HepG2 (cell line): ENCODE data around the gene BRAP. TPM values are rescaled to one million over a fixed set of nuclear protein-coding genes. Genes with fewer than 3 reads are reported as not detected.

ENCODE experiments used
- ARNTL ChIP-seq: sonication (generic); formaldehyde crosslinking; IDR thresholded peaks from 2 replicates; pipeline ENCODE4 v1.4.0; 2020; ENCODE audit warnings: mild to moderate bottlenecking, missing genetic modification reagents
- CENPX ChIP-seq: sonication (generic); formaldehyde crosslinking; IDR thresholded peaks from 2 replicates; pipeline ENCODE4 v1.9.0; 2021; ENCODE audit warnings: mild to moderate bottlenecking, missing genetic modification reagents, moderate library complexity
- EHMT2 ChIP-seq: fragments of 200-600 bp; sonication (generic); IDR thresholded peaks from 2 replicates; pipeline ENCODE4 v1.7.0; 2017; ENCODE audit warnings: antibody characterized with exemption, low read depth, low read length, borderline replicate concordance
- HDAC1 ChIP-seq: sonication (generic); formaldehyde crosslinking; IDR thresholded peaks from 2 replicates; pipeline ENCODE4 v1.5.1; 2020; ENCODE audit warnings: mild to moderate bottlenecking, missing genetic modification reagents
- HOXA5 ChIP-seq: sonication (generic); formaldehyde crosslinking; IDR thresholded peaks from 2 replicates; pipeline ENCODE4 v1.4.0; 2020; ENCODE audit warnings: missing genetic modification reagents
- ISL2 ChIP-seq: sonication (generic); formaldehyde crosslinking; IDR thresholded peaks from 2 replicates; pipeline ENCODE4 v1.5.0; 2020; ENCODE audit warnings: missing genetic modification reagents
- MAFF ChIP-seq: IDR thresholded peaks from 2 replicates; pipeline ENCODE4 v1.6.1; 2011; ENCODE audit warnings: low read depth, low read length, improper control_type of control experiment
- MTA3 ChIP-seq: sonication (generic); formaldehyde crosslinking; IDR thresholded peaks from 2 replicates; pipeline ENCODE4 v1.4.0; 2020; ENCODE audit warnings: missing genetic modification reagents
- NBN ChIP-seq: fragments of 450-650 bp; conservative IDR thresholded peaks from 2 replicates; pipeline ENCODE4 v1.6.1; 2017
- PLSCR1 ChIP-seq: sonication (generic); formaldehyde crosslinking; IDR thresholded peaks from 2 replicates; pipeline ENCODE4 v1.5.0; 2020; ENCODE audit warnings: missing genetic modification reagents, mild to moderate bottlenecking, borderline replicate concordance
- POGZ ChIP-seq: sonication (generic); formaldehyde crosslinking; IDR thresholded peaks from 2 replicates; pipeline ENCODE4 v1.4.0; 2020; ENCODE audit warnings: mild to moderate bottlenecking, missing genetic modification reagents
- PTBP1 ChIP-seq: fragments of 200-400 bp; formaldehyde crosslinking; IDR thresholded peaks from 2 replicates; pipeline ENCODE4 v1.6.1; 2018; ENCODE audit warnings: low read length, low read depth; ENCODE audit not compliant: poor library complexity, severe bottlenecking
- RFXAP ChIP-seq: sonication (generic); formaldehyde crosslinking; IDR thresholded peaks from 2 replicates; pipeline ENCODE4 v1.4.0; 2020; ENCODE audit warnings: missing genetic modification reagents, borderline replicate concordance
- SNRNP70 ChIP-seq: fragments of 200-400 bp; formaldehyde crosslinking; IDR thresholded peaks from 2 replicates; pipeline ENCODE4 v1.6.1; 2017; ENCODE audit warnings: mild to moderate bottlenecking, low read depth, low read length, moderate library complexity
- SYNCRIP ChIP-seq: fragments of 200-400 bp; formaldehyde crosslinking; IDR thresholded peaks from 2 replicates; pipeline ENCODE4 v1.6.1; 2018; ENCODE audit warnings: mild to moderate bottlenecking, low read depth, low read length; ENCODE audit not compliant: insufficient read depth
- TCF7 ChIP-seq: sonication (generic); IDR thresholded peaks from 2 replicates; pipeline ENCODE4 v1.6.1; 2016; ENCODE audit warnings: antibody characterized with exemption, low read depth
- TFE3 ChIP-seq: IDR thresholded peaks from 2 replicates; pipeline ENCODE4 v1.6.1; 2016
- TMF1 ChIP-seq: sonication (generic); formaldehyde crosslinking; IDR thresholded peaks from 2 replicates; pipeline ENCODE4 v1.8.1; 2022; ENCODE audit warnings: low read depth, missing genetic modification reagents
- ZBTB3 ChIP-seq: sonication (generic); formaldehyde crosslinking; IDR thresholded peaks from 2 replicates; pipeline ENCODE4 v1.4.0; 2020; ENCODE audit warnings: low read depth, mild to moderate bottlenecking, moderate library complexity, missing genetic modification reagents, borderline replicate concordance
- ZMAT5 ChIP-seq: sonication (generic); formaldehyde crosslinking; IDR thresholded peaks from 2 replicates; pipeline ENCODE4 v1.5.0; 2020; ENCODE audit warnings: mild to moderate bottlenecking, low read depth, missing genetic modification reagents, borderline replicate concordance
- ZNF10 ChIP-seq: sonication (generic); formaldehyde crosslinking; IDR thresholded peaks from 2 replicates; pipeline ENCODE4 v1.4.0; 2020; ENCODE audit warnings: mild to moderate bottlenecking, low read depth, missing genetic modification reagents, borderline replicate concordance
- ZNF382 ChIP-seq: sonication (generic); formaldehyde crosslinking; IDR thresholded peaks from 2 replicates; pipeline ENCODE4 v1.5.0; 2020; ENCODE audit warnings: missing genetic modification reagents, mild to moderate bottlenecking, borderline replicate concordance
- ZNF607 ChIP-seq: sonication (generic); formaldehyde crosslinking; IDR thresholded peaks from 2 replicates; pipeline ENCODE4 v1.5.1; 2020; ENCODE audit warnings: missing genetic modification reagents, mild to moderate bottlenecking, borderline replicate concordance
- ZNF639 ChIP-seq: conservative IDR thresholded peaks from 2 replicates; pipeline ENCODE4 v1.6.1; 2018; ENCODE audit warnings: missing genetic modification reagents
- ZNF720 ChIP-seq: sonication (generic); formaldehyde crosslinking; IDR thresholded peaks from 2 replicates; pipeline ENCODE4 v1.4.0; 2020; ENCODE audit warnings: missing genetic modification reagents
- ZNF773 ChIP-seq: sonication (generic); formaldehyde crosslinking; IDR thresholded peaks from 2 replicates; pipeline ENCODE4 v1.4.0; 2020; ENCODE audit warnings: missing genetic modification reagents, borderline replicate concordance
- ZNF790 ChIP-seq: sonication (generic); formaldehyde crosslinking; IDR thresholded peaks from 2 replicates; pipeline ENCODE4 v1.8.0; 2022; ENCODE audit warnings: missing genetic modification reagents, mild to moderate bottlenecking, borderline replicate concordance
- polyA plus RNA-seq, 8 experiments: library from polyadenylated mRNA; depleted of rRNA in 3 of 8; stranded (reverse) in 7 of 8; unstranded in 1 of 8; fragments of >200 nt; fragmentation: Illumina TruSeq in 4 of 8; extraction: Trizol in 4 of 8; gene quantifications; 2 replicates each; pipeline versions ENCODE4 v1.2.1 to v1.2.3, GENCODE V29; 2011 to 2016; ENCODE audit warnings: low read depth in 4 of 8, missing spikeins in 1 of 8, mixed read lengths in 1 of 8; ENCODE audit not compliant: insufficient read depth in 1 of 8
- total RNA-seq, 5 experiments: library from RNA; depleted of rRNA; stranded (reverse); fragments of >200 nt; fragmentation: Illumina TruSeq; extraction: Trizol; gene quantifications; 2 replicates each; pipeline ENCODE4 v1.2.3, GENCODE V29; 2016; ENCODE audit warnings: low read depth in 1 of 5

The BRAP gene
- total and polyA plus RNA-seq, 2 of the 13 experiments (the other 11 are each of a cell fraction or from before 2014, with no cell fraction given): 8.1 to 15.4 TPM

GRCh38 chr12:111685811-111686573 lies at the start of gene BRAP, which contains the start of gene ACAD10 (continued):
- TF ChIP-seq SNRNP70 (no peak), TCF7 (no peak), ZNF382 (CRISPR knock-in tag) (no peak), PLSCR1 (CRISPR knock-in tag) (no peak), HDAC1 (peak; percentile 86; the same call in 1 of the 2 replicates), PTBP1 (no peak), HOXA5 (CRISPR knock-in tag) (no peak; the same call in 1 of the 2 replicates), ZNF10 (CRISPR knock-in tag) (no peak), ZMAT5 (CRISPR knock-in tag) (no peak; the same call in 1 of the 2 replicates), MTA3 (CRISPR knock-in tag) (no peak), ZNF773 (peak; percentile 9; the same call in 1 of the 2 replicates), CENPX (no peak), EHMT2 (no peak), ARNTL (CRISPR knock-in tag) (no peak), POGZ (CRISPR knock-in tag) (peak; percentile 50; the same call in 1 of the 2 replicates), TFE3 (CRISPR knock-in tag) (no peak), ZBTB3 (no peak), ISL2 (peak; percentile 64; the same call in 1 of the 2 replicates), TMF1 (CRISPR knock-in tag) (no peak), SYNCRIP (no peak), ZNF639 (CRISPR knock-in tag) (peak; percentile 41; the same call in 1 of the 2 replicates), MAFF (no peak), ZNF607 (peak; percentile 67; the same call in 1 of the 2 replicates), NBN (no peak), RFXAP (0 out of 2 replicates have a peak, but pooled peaks have one; percentile 14), ZNF790 (CRISPR knock-in tag) (peak; percentile 89), ZNF720 (CRISPR knock-in tag) (no peak)
